Adipose tissue (tissue), 3 donors: ENCODE data around the gene CYSLTR2. TPM values are rescaled to one million over a fixed set of nuclear protein-coding genes. Genes with fewer than 3 reads are reported as not detected.

Experiments
- H3K27ac ChIP-seq: one replicate; pipeline ENCODE4 v1.5.1; 2013; ENCODE audit warnings: low read depth, low read length
- WGBS, 3 donors: extraction: QIAGEN DNeasy Blood & Tissue Kit; methylation state at CpG; one replicate each; pipeline ENCODE4 v1.1.7; 2013; 5-methylcytosine and 5-hydroxymethylcytosine counted together
- polyA plus RNA-seq, 3 donors: library from polyadenylated mRNA; stranded (reverse); fragments of 200-250 nt; gene quantifications; one replicate each; pipeline ENCODE4 v1.2.3, GENCODE V29; 2013
- donor health status: healthy with polysubstance abuse.
- donor health status: Bipolar disorder and iron deficiency.
- donor health status: healthy.

Gene CYSLTR2
- polyA plus RNA-seq, 3 donors: 0.07 to 2.0 (median 0.55) TPM

- WGBS, 3 donors: 84 to 90% (median 86%) methylated on average over 9 of the region's 9 CpGs
- no peak overlapping the region for H3K27ac ChIP-seq
Observed at GRCh38 chr13:48760626-48761025, 106.9 kb downstream of the CYSLTR2 start.

Other genes starting within 250 kb of the CYSLTR2 start
- 10 to 100 TPM in 2 of 3 donors, 1 to 10 TPM in 1; 5.2 to 26.3 (median 24.0) TPM for gene LPAR6, start 240.8 kb upstream of the CYSLTR2 start, polyA plus RNA-seq
- 10 to 100 TPM in 1 of 3 donors, 1 to 10 TPM in 2; 3.8 to 12.1 (median 6.2) TPM for gene RCBTB2, start 120.8 kb upstream of the CYSLTR2 start, polyA plus RNA-seq